ENCODE measurements around the gene ACACB.

- TF ChIP-seq CTCF (IDR thresholded peaks at IDR 0.05; ENCODE audit: poor library complexity, severe bottlenecking) (no peak), EZH2 (IDR thresholded peaks at IDR 0.05; ENCODE audit: borderline replicate concordance, insufficient read depth, low read length, poor library complexity, severe bottlenecking) (no peak), EP300 (conservative IDR thresholded peaks at IDR 0.05; ENCODE audit: poor library complexity, severe bottlenecking) (no peak), RAD21 (conservative IDR thresholded peaks at IDR 0.05) (no peak), SMC3 (conservative IDR thresholded peaks at IDR 0.05; ENCODE audit: poor library complexity) (no peak), POLR2AphosphoS5 (IDR thresholded peaks at IDR 0.05) (no peak), TAF1 (IDR thresholded peaks at IDR 0.05; ENCODE audit: low read depth) (no peak), REST (IDR thresholded peaks at IDR 0.05; ENCODE audit: borderline replicate concordance) (no peak)
Observed at GRCh38 chr12:109160873-109161272, 44.5 kb downstream of the ACACB start.

All from neural cell (in vitro differentiated cells).